Epithelial cell of esophagus (primary cell): ENCODE data around the gene ZNF586.

Experiments
- DNase-seq: peaks from one replicate; pipeline ENCODE4 v3.0.0; 2010; ENCODE audit warnings: low read depth
- H3K4me3 ChIP-seq: 2 replicates; pipeline ENCODE4 v1.5.1; 2011; ENCODE audit warnings: mild to moderate bottlenecking, low read length, control low read depth
- TF ChIP-seq, protein P1 (sequence below): IDR thresholded peaks from 2 replicates; pipeline ENCODE4 v1.5.1; 2011; ENCODE audit warnings: low read depth, mild to moderate bottlenecking, low read length, control low read depth, inconsistent platforms; ENCODE audit not compliant: insufficient read depth; ENCODE audit errors: missing control alignments

ZNF586 gene

DNA sequence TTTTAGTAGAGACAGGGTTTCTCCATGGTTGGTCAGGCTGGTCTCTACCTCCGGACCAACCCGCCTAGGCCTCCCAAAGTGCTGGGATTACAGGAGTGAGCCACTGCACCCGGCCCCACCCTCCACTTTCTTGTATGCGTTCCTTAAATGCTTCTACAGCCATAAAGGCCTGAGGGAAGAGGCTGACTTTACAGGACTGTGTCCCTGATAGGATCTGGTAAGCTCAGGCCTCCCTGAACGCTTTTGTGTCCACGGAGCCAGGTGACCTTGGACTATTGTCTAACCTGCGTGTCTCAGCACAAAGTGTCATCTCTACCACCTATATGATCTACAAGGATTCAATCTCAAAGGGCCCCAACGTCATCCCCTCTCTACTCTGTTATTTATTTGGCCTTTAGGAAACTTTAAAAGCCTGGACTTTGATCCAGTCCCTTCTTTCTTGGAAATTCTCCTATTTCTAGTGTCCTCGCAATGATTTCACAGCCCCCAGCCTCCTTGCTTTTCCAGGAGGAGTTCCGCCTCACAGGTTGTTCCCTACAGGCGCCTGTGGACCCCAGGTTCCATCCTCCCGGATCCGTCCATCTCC lies 44.5 kb downstream of the ZNF586 start:
- TF ChIP-seq, protein P1, sequence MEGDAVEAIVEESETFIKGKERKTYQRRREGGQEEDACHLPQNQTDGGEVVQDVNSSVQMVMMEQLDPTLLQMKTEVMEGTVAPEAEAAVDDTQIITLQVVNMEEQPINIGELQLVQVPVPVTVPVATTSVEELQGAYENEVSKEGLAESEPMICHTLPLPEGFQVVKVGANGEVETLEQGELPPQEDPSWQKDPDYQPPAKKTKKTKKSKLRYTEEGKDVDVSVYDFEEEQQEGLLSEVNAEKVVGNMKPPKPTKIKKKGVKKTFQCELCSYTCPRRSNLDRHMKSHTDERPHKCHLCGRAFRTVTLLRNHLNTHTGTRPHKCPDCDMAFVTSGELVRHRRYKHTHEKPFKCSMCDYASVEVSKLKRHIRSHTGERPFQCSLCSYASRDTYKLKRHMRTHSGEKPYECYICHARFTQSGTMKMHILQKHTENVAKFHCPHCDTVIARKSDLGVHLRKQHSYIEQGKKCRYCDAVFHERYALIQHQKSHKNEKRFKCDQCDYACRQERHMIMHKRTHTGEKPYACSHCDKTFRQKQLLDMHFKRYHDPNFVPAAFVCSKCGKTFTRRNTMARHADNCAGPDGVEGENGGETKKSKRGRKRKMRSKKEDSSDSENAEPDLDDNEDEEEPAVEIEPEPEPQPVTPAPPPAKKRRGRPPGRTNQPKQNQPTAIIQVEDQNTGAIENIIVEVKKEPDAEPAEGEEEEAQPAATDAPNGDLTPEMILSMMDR = no peak
- H3K4me3 ChIP-seq = peak overlapping the region; percentile 90
- peak; percentile 64 for DNase-seq

DNA sequence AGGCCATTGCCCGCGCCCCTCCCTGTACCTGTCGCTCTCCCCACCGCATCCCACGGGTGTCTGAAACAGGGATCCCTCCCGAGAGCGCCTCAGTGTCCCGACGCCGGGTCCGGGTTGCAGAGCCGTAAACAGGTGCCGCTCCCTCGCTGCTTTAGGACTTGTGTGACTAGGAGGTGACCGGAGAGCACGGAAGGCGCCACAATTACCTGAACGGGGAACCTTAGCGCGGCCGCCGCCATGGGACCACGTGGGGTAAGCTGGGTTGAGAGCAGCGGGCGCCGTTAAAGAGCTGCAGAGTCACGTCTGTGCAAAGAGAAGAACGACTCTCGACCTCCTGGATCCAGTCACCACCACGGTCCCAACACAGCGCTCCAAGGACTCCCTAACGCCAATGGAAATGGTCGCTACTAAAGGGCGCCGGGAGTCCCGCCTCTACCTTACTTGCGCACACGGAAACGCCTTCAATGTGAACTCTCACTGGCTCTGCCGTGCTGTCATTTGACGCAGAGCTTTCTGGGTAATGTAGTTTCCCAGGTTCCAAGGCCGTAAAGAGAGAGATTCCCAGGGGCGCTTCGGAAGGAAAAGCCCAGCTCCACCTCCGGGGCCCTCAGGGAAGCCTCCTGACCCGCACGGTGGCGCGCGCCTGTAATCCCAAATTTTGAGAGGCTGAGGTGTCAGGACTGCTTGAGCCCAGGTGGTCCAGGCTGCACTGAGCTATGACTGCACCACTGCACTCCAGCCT lies 45.2 kb downstream of the ZNF586 start, which contains the start of gene ZNF552:
Gene ZNF552, minus strand, starts transcription at position 409 of the 742 bp plus-strand sequence. Its CDS starts 170 bp downstream, at position 239.
- TF ChIP-seq, protein P1 = no peak
- DNase-seq = peak; percentile 95
- H3K4me3 ChIP-seq = peak within 1 kb of the TSS; percentile 90

DNA sequence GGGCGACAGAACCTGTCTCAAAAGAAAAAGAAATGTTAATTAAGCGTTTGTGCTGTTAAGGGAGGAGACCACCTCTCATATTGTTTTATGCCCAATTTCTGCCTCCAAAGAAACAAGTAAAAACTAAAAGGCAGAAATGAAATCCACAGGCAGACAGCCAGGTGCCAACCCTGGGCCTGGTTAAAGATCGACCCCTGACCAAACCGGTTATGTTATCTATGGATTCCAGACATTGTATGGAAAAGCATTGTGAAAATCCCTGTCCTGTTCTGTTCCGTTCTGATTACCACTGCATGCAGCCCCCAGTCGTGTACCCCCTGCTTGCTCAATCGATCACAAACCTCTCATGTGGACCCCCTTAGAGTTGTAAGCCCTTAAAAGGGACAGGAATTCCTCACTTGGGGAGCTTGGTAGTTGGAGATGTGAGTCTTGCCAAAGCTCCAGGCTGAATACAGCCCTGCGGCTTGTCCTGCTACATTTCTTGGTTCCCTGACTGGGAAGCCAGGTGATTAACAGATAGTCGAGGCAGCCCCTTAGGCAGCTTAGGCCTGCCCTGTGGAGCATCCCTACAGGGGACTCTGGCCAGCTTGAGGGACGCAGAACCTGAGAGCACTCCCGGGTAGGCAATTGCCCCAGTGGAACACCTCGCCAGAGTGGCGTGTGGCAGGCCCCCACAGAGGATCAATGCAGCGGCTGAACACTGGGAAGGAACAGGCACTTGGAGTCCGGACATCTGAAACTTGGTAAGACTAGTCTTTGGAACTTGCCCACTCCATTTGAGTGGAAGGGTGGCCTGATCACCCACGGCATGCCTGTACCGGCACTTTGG lies 46.0 kb downstream of the ZNF586 start:
- TF ChIP-seq, protein P1 = no peak
- peak overlapping the region; percentile 90 for H3K4me3 ChIP-seq
- no peak for DNase-seq

DNA sequence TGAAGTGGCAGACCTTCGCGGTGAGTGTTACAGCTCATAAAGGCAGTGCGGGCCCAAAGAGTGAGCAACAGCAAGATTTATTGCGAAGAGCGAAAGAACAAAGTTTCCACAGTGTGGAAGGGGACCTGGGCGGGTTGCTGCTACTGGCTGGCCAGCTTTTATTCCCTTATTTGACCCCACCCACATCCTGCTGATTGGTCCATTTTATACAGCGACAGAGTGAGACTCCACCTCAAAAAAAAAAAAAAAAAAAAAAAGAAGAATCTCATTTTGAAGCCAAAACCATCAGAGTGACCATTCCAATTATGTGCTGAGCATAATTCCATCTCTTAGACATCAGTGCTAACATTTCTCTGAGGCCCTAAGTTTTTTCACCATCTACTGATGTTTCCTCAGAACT lies 47.2 kb downstream of the ZNF586 start:
- no peak overlapping the region for H3K4me3 ChIP-seq
- TF ChIP-seq, protein P1 = no peak
- DNase-seq = no peak

DNA sequence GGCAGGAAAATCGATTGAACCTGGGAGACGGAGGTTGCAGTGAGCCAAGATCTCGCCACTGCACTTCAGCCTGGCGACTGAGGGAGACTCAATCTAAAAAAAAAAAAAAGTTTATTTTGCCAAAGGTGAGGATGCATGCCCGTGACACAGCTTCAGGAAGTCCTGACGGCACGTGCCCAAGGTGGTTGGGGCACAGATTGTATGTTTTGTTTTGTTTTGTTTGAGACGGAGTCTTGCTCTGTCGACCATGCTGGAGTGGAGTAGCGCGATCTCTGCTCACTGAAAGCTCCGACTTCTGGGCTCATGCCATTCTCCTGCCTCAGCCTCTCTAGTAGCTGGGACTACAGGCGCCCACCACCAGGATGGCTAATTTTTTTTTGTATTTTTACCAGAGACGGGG lies 48.5 kb downstream of the ZNF586 start:
- TF ChIP-seq, protein P1 = no peak
- no peak overlapping the region for H3K4me3 ChIP-seq
- no peak for DNase-seq

DNA sequence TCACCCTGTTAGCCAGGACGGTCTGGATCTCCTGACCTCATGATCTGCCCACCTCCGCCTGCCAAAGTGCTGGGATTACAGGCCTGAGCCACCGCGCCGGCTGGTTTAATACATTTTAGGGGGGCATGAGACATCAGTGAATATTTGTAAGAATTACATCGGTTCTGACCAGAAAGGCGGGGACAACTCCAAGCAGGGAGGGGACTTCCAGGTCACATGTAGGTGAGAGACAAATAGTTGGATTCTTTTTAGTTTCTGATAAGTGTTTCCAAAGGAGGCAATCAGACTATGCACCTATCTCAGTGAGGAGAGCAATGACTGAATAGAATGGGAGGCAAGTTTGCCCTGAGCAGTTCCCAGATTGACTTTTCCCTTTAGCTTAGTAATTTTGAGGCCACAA lies 48.9 kb downstream of the ZNF586 start:
- TF ChIP-seq, protein P1 = no peak
- H3K4me3 ChIP-seq = no peak overlapping the region
- no peak for DNase-seq
